Measurements from ENCODE around the gene TRMT61B.
A peak's percentile ranks its signal among the peaks of the same experiment; 100 is the strongest.

TRMT61B gene

DNA sequence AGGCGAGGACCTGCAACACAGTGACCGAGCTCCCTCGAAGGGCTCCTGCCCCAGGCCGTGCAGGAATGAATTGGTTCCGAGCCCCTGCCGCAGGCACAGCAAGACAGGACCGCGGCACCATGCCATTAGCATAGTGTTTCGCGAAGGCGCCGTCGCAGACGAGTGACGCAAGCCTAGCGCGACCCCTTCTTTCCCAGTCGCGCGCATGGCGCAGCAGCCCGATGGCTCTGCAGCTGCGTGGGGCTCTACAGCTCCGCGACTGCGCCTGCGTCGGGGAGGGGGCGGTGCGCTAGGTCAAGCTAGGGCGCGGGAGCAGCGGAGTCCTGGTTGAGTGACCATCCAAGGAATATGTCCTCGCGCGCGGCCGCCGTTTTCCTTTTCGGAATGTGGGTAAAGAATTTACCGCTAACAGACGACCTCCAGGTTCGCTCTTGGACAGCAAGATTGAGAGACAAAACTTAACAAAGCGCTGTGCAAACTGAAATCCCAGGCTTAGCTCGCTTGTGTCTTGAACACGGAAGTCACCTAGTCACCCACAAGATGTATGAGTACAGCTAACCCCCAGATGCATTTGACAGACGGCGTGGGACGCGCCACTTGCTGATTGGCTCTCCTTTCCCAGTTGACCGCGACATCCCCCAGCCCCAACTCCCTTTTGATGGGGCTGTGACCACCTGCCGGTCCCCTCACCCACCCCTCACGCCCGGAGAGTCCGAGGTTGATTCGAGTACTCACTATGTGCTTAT, at the start of gene TRMT61B:
TRMT61B (minus strand) TSS at position 164 of the 746 bp plus-strand sequence; CDS start at position 132, 32 bp downstream.
- peak; percentile 98 for DNase-seq (ENCODE audit: low spot score)
- TF ChIP-seq, protein P1, sequence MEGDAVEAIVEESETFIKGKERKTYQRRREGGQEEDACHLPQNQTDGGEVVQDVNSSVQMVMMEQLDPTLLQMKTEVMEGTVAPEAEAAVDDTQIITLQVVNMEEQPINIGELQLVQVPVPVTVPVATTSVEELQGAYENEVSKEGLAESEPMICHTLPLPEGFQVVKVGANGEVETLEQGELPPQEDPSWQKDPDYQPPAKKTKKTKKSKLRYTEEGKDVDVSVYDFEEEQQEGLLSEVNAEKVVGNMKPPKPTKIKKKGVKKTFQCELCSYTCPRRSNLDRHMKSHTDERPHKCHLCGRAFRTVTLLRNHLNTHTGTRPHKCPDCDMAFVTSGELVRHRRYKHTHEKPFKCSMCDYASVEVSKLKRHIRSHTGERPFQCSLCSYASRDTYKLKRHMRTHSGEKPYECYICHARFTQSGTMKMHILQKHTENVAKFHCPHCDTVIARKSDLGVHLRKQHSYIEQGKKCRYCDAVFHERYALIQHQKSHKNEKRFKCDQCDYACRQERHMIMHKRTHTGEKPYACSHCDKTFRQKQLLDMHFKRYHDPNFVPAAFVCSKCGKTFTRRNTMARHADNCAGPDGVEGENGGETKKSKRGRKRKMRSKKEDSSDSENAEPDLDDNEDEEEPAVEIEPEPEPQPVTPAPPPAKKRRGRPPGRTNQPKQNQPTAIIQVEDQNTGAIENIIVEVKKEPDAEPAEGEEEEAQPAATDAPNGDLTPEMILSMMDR (IDR thresholded peaks at IDR 0.05; ENCODE audit: borderline replicate concordance, control extremely low read depth, extremely low read depth, insufficient read depth, missing control alignments) = no peak
- in situ Hi-C loops (cut with MboI; ENCODE audit: low sequenced_read_pairs, unreplicated experiment) = no loop called here

DNA sequence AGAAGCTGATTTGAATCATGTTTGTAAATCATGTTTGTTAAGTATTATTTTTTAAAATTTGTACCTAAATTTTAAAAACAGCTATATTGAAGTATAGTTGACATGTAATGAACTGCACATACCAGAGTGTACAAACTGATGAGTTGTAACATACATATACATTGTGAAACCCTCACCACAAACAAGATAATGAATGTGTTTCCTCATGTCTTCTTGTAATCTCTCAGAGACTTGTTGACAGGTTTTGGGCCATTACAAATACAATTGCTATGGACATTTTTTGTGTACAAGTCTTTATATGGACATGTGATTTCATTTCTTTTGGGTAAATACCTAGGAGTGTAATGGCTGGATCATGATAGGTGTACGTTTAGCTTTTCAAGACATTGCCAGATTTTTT, 45.8 kb upstream of the TRMT61B start:
- TF ChIP-seq, protein P1 (IDR thresholded peaks at IDR 0.05; ENCODE audit: borderline replicate concordance, control extremely low read depth, extremely low read depth, insufficient read depth, missing control alignments) = no peak
- DNase-seq (ENCODE audit: low spot score) = no peak
- in situ Hi-C loops (cut with MboI; ENCODE audit: low sequenced_read_pairs, unreplicated experiment) = no loop called here

DNA sequence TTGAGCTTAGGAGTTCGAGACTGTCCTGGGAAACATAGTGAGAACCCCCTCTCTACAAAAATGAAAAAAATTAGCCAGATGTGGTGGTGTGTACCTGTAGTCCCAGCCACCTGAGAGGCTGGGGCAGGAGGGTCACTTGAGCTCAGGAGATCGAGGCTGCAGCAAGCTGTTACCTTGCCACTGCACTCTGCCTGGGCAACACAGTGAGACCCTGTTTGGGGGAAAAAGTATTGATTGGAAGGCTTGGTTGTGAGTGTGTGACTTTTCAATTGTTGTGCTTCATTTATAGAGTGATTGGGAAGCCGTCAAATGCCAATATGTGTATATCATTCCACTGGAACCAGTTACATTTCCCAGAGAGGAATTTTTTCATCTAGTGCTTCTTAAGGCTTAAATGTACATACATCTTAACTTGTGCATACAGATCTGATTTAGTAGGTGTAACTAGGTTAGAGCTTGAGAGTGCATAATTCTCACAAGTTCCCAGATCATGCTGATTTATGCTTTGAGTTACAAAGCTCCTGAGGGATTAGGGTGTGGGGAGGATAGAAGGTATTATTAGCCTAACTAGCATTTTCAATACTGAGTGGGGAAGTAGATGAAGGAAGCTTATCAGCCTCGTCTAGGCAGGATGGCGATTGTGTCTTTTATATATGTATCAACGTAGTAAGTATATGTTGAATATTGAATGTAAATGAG, 39.7 kb upstream of the TRMT61B start:
- TF ChIP-seq, protein P1 (IDR thresholded peaks at IDR 0.05; ENCODE audit: borderline replicate concordance, control extremely low read depth, extremely low read depth, insufficient read depth, missing control alignments) = no peak
- no peak for DNase-seq (ENCODE audit: low spot score)
- in situ Hi-C loops (cut with MboI; ENCODE audit: low sequenced_read_pairs, unreplicated experiment) = no loop called here

DNA sequence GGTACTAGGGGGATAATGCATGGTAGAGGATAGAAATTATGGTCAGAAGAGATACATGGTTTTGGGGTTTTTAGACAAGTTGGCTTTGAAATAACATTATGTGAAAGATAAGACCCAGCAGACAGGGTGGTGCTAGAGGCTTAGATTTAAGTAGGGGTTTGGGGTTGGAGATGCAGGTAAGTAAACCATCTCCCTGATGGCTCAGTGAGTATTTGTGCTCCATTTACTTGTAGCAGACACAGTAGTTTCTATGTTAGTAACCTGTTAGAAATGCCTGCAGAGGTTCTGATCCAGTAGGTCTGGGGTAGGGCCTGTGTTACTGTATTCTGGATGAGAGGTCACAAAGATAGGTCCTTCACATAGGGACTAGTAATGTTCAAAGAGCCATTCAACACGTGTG, 38.1 kb upstream of the TRMT61B start:
- DNase-seq (ENCODE audit: low spot score) = no peak
- TF ChIP-seq, protein P1 (IDR thresholded peaks at IDR 0.05; ENCODE audit: borderline replicate concordance, control extremely low read depth, extremely low read depth, insufficient read depth, missing control alignments) = no peak
- in situ Hi-C loops (cut with MboI; ENCODE audit: low sequenced_read_pairs, unreplicated experiment) = no loop called here

DNA sequence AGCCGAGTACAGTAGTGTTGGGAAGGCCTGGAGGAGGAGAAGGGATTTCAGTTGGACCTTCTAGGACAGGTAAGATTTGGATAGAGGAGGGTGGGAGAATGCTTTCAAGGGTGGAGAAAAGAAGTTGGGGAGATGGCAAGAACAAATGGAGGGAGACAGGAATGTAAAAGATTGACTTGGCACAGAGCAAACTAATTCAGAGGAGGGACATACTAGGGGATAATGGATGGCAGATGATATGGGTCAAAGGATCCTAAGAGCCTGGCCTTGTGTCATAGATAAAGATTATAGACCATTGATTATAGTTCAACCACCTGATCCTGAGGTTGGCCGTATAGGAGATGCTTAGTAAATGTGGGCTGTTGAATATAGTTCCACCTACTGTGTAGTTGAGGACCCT, 36.7 kb upstream of the TRMT61B start:
- no peak for DNase-seq (ENCODE audit: low spot score)
- in situ Hi-C loops (cut with MboI; ENCODE audit: low sequenced_read_pairs, unreplicated experiment) = no loop called here
- TF ChIP-seq, protein P1 (IDR thresholded peaks at IDR 0.05; ENCODE audit: borderline replicate concordance, control extremely low read depth, extremely low read depth, insufficient read depth, missing control alignments) = no peak

DNA sequence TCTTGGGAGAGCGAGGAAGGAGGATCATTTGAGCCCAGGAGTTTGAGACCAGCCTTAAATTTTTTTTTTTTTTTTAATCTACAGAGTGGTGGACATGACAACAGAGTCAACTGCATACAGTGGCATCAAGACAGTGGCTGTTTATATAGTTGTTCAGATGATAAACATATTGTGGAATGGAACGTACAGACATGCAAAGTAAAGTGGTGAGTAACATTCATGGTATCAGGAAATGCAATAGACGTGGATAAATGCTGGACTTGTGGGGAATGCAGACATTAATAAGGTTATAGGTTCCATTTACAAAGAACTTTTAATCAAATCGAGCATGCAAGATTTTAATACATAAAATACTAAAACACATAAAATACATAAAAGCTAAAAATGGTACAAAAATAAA, 36.3 kb upstream of the TRMT61B start:
- TF ChIP-seq, protein P1 (IDR thresholded peaks at IDR 0.05; ENCODE audit: borderline replicate concordance, control extremely low read depth, extremely low read depth, insufficient read depth, missing control alignments) = no peak
- DNase-seq (ENCODE audit: low spot score) = no peak
- in situ Hi-C loops (cut with MboI; ENCODE audit: low sequenced_read_pairs, unreplicated experiment) = no loop called here

All from GM13976 (cell line).